ENCODE measurements around the gene FAM210B.

FAM210B gene

DNA sequence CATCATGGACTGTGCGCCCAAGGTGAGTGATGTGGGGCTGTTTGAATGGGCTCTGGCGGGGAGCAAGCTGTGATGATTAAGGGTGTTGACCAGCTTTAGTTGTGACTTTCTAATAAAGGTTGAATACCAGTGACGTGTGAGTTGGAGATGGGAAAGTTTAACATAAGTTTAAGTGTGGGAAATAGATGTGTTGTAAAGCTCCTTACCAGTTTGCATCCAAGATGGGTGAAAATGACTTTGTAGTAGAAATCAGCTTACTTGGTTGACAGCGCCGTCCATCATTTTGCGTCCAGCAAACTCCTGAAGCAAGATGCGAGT, 53.7 kb downstream of the FAM210B start:
- no peak for TF ChIP-seq GLIS3 (CRISPR knock-in tag; IDR thresholded peaks at IDR 0.05)
- TF ChIP-seq ZNF8 (CRISPR knock-in tag; IDR thresholded peaks at IDR 0.05) = no peak
- no peak for TF ChIP-seq ZNF70 (CRISPR knock-in tag; IDR thresholded peaks at IDR 0.05)
- no peak for TF ChIP-seq ZC3H10 (CRISPR knock-in tag; IDR thresholded peaks at IDR 0.05)
- ATAC-seq = no peak

DNA sequence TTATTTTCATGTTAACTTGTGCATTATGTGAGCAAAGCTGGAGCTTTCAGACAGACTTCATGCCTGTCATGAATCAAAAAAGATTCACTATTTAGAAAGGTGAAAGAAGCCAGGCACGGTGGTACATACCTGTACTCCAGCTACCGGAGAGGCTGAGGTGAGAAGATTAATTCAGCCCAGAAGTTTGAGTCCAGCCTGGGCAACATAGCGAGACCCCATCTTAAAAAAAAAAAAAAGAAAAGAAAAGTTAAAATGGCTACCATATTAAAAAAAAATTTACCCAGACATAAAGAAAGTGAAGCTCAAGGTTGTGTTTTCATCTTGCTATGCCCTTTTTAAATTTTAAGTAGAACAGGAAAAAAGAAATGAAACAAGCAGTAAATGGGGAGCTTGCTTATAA, 54.2 kb downstream of the FAM210B start:
- ATAC-seq = no peak
- TF ChIP-seq, protein P1, sequence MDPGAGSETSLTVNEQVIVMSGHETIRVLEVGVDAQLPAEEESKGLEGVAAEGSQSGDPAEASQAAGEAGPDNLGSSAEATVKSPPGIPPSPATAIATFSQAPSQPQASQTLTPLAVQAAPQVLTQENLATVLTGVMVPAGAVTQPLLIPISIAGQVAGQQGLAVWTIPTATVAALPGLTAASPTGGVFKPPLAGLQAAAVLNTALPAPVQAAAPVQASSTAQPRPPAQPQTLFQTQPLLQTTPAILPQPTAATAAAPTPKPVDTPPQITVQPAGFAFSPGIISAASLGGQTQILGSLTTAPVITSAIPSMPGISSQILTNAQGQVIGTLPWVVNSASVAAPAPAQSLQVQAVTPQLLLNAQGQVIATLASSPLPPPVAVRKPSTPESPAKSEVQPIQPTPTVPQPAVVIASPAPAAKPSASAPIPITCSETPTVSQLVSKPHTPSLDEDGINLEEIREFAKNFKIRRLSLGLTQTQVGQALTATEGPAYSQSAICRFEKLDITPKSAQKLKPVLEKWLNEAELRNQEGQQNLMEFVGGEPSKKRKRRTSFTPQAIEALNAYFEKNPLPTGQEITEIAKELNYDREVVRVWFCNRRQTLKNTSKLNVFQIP (CRISPR knock-in tag; IDR thresholded peaks at IDR 0.05; ENCODE audit: borderline replicate concordance, low read depth) = no peak
- TF ChIP-seq ARNTL (CRISPR knock-in tag; IDR thresholded peaks at IDR 0.05; ENCODE audit: borderline replicate concordance, low read depth) (no peak), TCF4 (CRISPR knock-in tag; IDR thresholded peaks at IDR 0.05; ENCODE audit: borderline replicate concordance) (no peak), ZNF8 (CRISPR knock-in tag; IDR thresholded peaks at IDR 0.05) (no peak), CSDC2 (CRISPR knock-in tag; IDR thresholded peaks at IDR 0.05) (no peak), ZNF70 (CRISPR knock-in tag; IDR thresholded peaks at IDR 0.05) (no peak), ZC3H10 (CRISPR knock-in tag; IDR thresholded peaks at IDR 0.05) (no peak), ZNF565 (CRISPR knock-in tag; conservative IDR thresholded peaks at IDR 0.05; ENCODE audit: low read depth) (no peak), OSR1 (CRISPR knock-in tag; IDR thresholded peaks at IDR 0.05) (no peak), ZFP30 (CRISPR knock-in tag; IDR thresholded peaks at IDR 0.05) (no peak)
- TF ChIP-seq, protein P2, sequence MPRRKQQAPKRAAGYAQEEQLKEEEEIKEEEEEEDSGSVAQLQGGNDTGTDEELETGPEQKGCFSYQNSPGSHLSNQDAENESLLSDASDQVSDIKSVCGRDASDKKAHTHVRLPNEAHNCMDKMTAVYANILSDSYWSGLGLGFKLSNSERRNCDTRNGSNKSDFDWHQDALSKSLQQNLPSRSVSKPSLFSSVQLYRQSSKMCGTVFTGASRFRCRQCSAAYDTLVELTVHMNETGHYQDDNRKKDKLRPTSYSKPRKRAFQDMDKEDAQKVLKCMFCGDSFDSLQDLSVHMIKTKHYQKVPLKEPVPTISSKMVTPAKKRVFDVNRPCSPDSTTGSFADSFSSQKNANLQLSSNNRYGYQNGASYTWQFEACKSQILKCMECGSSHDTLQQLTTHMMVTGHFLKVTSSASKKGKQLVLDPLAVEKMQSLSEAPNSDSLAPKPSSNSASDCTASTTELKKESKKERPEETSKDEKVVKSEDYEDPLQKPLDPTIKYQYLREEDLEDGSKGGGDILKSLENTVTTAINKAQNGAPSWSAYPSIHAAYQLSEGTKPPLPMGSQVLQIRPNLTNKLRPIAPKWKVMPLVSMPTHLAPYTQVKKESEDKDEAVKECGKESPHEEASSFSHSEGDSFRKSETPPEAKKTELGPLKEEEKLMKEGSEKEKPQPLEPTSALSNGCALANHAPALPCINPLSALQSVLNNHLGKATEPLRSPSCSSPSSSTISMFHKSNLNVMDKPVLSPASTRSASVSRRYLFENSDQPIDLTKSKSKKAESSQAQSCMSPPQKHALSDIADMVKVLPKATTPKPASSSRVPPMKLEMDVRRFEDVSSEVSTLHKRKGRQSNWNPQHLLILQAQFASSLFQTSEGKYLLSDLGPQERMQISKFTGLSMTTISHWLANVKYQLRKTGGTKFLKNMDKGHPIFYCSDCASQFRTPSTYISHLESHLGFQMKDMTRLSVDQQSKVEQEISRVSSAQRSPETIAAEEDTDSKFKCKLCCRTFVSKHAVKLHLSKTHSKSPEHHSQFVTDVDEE (CRISPR knock-in tag; IDR thresholded peaks at IDR 0.05) = no peak

DNA sequence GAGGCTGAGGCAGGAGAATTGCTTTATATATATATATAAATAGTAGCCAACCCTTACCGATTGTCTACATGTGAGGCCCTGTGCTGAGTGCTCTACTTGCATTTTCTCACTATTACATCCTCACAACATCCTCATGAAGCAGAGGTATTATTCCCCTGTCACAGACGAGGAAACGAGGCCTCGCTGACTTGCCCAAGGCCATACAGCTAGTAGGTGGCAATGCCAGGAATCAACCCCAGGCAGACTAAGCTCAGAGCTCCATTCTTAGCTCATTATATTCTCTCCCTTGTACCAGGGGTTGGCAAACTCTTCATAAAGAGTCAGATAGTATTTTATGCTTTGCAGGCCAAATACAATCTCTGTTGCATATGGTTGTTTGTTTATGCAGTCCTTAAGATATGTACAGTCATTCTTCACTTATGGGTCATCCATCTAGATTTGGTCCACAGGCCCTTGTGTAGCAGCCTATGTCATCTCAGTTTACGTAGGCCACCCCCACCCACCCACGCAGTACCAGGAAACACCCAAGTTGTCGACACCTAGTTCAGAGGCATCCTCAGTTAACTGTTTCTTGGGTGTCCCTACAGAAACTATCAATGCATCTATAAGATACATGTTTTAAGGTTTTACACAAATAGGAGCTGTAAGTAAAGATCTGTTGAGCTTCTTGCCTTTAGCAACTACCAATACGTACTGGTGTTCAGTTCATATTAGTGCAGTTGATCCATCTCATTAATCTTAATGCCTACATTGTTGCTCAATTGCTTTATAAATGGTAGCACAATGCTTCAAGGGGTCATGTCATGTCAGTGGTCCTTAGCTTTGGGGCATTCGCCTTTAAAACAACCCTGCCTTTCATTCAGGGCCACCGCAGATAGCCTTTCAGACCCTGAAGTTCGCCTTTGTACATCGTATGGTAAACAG, 56.3 kb downstream of the FAM210B start:
- TF ChIP-seq, protein P3, sequence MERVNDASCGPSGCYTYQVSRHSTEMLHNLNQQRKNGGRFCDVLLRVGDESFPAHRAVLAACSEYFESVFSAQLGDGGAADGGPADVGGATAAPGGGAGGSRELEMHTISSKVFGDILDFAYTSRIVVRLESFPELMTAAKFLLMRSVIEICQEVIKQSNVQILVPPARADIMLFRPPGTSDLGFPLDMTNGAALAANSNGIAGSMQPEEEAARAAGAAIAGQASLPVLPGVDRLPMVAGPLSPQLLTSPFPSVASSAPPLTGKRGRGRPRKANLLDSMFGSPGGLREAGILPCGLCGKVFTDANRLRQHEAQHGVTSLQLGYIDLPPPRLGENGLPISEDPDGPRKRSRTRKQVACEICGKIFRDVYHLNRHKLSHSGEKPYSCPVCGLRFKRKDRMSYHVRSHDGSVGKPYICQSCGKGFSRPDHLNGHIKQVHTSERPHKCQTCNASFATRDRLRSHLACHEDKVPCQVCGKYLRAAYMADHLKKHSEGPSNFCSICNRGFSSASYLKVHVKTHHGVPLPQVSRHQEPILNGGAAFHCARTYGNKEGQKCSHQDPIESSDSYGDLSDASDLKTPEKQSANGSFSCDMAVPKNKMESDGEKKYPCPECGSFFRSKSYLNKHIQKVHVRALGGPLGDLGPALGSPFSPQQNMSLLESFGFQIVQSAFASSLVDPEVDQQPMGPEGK (CRISPR knock-in tag; IDR thresholded peaks at IDR 0.05; ENCODE audit: borderline replicate concordance) = no peak
- TF ChIP-seq GLIS3 (CRISPR knock-in tag; IDR thresholded peaks at IDR 0.05) = no peak
- no peak for TF ChIP-seq ISL1 (CRISPR knock-in tag; IDR thresholded peaks at IDR 0.05)
- TF ChIP-seq, protein P1 (CRISPR knock-in tag; IDR thresholded peaks at IDR 0.05; ENCODE audit: borderline replicate concordance, low read depth) = no peak
- TF ChIP-seq ZFP3 (CRISPR knock-in tag; IDR thresholded peaks at IDR 0.05) = no peak
- TF ChIP-seq TOX (CRISPR knock-in tag; IDR thresholded peaks at IDR 0.05; ENCODE audit: borderline replicate concordance) = no peak
- TF ChIP-seq TCF4 (CRISPR knock-in tag; IDR thresholded peaks at IDR 0.05; ENCODE audit: borderline replicate concordance) = no peak
- TF ChIP-seq OSR1 (CRISPR knock-in tag; IDR thresholded peaks at IDR 0.05) = no peak
- TF ChIP-seq, protein P4, sequence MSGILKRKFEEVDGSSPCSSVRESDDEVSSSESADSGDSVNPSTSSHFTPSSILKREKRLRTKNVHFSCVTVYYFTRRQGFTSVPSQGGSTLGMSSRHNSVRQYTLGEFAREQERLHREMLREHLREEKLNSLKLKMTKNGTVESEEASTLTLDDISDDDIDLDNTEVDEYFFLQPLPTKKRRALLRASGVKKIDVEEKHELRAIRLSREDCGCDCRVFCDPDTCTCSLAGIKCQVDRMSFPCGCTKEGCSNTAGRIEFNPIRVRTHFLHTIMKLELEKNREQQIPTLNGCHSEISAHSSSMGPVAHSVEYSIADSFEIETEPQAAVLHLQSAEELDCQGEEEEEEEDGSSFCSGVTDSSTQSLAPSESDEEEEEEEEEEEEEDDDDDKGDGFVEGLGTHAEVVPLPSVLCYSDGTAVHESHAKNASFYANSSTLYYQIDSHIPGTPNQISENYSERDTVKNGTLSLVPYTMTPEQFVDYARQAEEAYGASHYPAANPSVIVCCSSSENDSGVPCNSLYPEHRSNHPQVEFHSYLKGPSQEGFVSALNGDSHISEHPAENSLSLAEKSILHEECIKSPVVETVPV (CRISPR knock-in tag; IDR thresholded peaks at IDR 0.05) = no peak
- no peak for TF ChIP-seq ZC3H10 (CRISPR knock-in tag; IDR thresholded peaks at IDR 0.05)
- TF ChIP-seq ZNF70 (CRISPR knock-in tag; IDR thresholded peaks at IDR 0.05) = no peak
- TF ChIP-seq ARNTL (CRISPR knock-in tag; IDR thresholded peaks at IDR 0.05; ENCODE audit: borderline replicate concordance, low read depth) = no peak
- TF ChIP-seq SNAI2 (CRISPR knock-in tag; IDR thresholded peaks at IDR 0.05) = no peak
- no peak for TF ChIP-seq ESRRG (CRISPR knock-in tag; IDR thresholded peaks at IDR 0.05)
- TF ChIP-seq ZNF565 (CRISPR knock-in tag; conservative IDR thresholded peaks at IDR 0.05; ENCODE audit: low read depth) = no peak
- TF ChIP-seq CSDC2 (CRISPR knock-in tag; IDR thresholded peaks at IDR 0.05) = no peak
- TF ChIP-seq BACH2 (CRISPR knock-in tag; IDR thresholded peaks at IDR 0.05; ENCODE audit: borderline replicate concordance) = no peak
- TF ChIP-seq, protein P5, sequence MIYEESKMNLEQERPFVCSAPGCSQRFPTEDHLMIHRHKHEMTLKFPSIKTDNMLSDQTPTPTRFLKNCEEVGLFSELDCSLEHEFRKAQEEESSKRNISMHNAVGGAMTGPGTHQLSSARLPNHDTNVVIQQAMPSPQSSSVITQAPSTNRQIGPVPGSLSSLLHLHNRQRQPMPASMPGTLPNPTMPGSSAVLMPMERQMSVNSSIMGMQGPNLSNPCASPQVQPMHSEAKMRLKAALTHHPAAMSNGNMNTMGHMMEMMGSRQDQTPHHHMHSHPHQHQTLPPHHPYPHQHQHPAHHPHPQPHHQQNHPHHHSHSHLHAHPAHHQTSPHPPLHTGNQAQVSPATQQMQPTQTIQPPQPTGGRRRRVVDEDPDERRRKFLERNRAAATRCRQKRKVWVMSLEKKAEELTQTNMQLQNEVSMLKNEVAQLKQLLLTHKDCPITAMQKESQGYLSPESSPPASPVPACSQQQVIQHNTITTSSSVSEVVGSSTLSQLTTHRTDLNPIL (CRISPR knock-in tag; IDR thresholded peaks at IDR 0.05; ENCODE audit: low read depth) = no peak
- ATAC-seq = no peak
